Breast epithelium (tissue), 3 donors: ENCODE results near the gene KISS1.

Source experiments
- POLR2A ChIP-seq: fragments of 450-650 bp; IDR thresholded peaks from one replicate; pipeline ENCODE4 v1.6.1; 2016; ENCODE audit warnings: antibody characterized with exemption, mild to moderate bottlenecking, moderate library complexity
- TF ChIP-seq, protein P1 (sequence below), 3 donors: fragments of 450-650 bp; IDR thresholded peaks; one replicate each; pipeline ENCODE4 v1.5.1; 2016 to 2017; ENCODE audit warnings: antibody characterized with exemption in 3 of 3, mild to moderate bottlenecking in 3 of 3, moderate library complexity in 3 of 3

DNA sequence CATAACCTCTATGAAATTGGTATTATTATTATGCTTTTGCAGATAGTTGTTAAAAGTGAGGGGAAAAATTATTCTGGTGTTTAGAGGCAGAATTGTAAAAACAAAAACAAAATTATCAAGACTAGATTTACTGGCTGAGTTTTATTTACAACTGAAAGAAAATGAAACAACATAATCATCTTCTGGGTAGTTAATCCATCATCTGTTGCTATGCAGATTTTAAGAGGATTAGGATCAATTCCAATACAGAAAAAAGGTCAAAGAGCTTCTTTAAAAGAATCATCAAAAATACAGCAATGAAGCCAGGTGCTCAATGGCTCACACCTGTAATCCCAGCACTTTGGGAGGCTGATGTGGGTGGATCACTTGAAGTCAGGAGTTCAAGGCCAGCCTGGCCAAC lies 9.2 kb upstream of the KISS1 start:
- TF ChIP-seq, protein P1, sequence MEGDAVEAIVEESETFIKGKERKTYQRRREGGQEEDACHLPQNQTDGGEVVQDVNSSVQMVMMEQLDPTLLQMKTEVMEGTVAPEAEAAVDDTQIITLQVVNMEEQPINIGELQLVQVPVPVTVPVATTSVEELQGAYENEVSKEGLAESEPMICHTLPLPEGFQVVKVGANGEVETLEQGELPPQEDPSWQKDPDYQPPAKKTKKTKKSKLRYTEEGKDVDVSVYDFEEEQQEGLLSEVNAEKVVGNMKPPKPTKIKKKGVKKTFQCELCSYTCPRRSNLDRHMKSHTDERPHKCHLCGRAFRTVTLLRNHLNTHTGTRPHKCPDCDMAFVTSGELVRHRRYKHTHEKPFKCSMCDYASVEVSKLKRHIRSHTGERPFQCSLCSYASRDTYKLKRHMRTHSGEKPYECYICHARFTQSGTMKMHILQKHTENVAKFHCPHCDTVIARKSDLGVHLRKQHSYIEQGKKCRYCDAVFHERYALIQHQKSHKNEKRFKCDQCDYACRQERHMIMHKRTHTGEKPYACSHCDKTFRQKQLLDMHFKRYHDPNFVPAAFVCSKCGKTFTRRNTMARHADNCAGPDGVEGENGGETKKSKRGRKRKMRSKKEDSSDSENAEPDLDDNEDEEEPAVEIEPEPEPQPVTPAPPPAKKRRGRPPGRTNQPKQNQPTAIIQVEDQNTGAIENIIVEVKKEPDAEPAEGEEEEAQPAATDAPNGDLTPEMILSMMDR (IDR thresholded peaks at IDR 0.05), result no peak
- no peak for TF ChIP-seq POLR2A
